OCI-LY3 (cell line): ENCODE data around the gene AGT.
"Not testable (repeated sequence)": the region's sequence is repeated elsewhere in the genome, so short reads cannot be mapped to it uniquely, and the experiment has no call there.

Experiments
- H2AFZ ChIP-seq: fragments of 200-600, 300-600 bp; shearing (Covaris generic); 2 replicates; pipeline ENCODE4 v1.6.0; 2014; ENCODE audit warnings: antibody characterized with exemption, low read depth, low read length
- H3K27ac ChIP-seq: fragments of 200-600, 300-600 bp; sonication (generic); 2 replicates; pipeline ENCODE4 v1.5.1; 2014; ENCODE audit warnings: mild to moderate bottlenecking, low read length, moderate library complexity, mixed read lengths
- H3K27me3 ChIP-seq: fragments of 200-600, 300-600 bp; sonication (generic); 2 replicates; pipeline ENCODE4 v1.6.1; 2014; ENCODE audit warnings: low read depth, low read length, mixed read lengths
- H3K36me3 ChIP-seq: fragments of 200-600, 300-600 bp; sonication (generic); replicated peaks from 2 replicates; pipeline ENCODE3; 2014; ENCODE audit warnings: low read depth, low read length, mixed read lengths
- H3K4me1 ChIP-seq: fragments of 300-600, 200-600 bp; sonication (generic); 2 replicates; pipeline ENCODE4 v1.6.1; 2014; ENCODE audit warnings: low read length, mixed read lengths
- H3K4me2 ChIP-seq: fragments of 200-600, 300-600 bp; sonication (generic); 2 replicates; pipeline ENCODE4 v1.6.1; 2014; ENCODE audit warnings: low read length, mixed read lengths
- H3K4me3 ChIP-seq: fragments of 300-600, 200-600 bp; sonication (generic); 2 replicates; pipeline ENCODE4 v1.5.1; 2014; ENCODE audit warnings: antibody characterized with exemption, mild to moderate bottlenecking, low read length, moderate library complexity
- H3K79me2 ChIP-seq: fragments of 300-600, 200-600 bp; shearing (Covaris generic); 2 replicates; pipeline ENCODE4 v1.6.1; 2014; ENCODE audit warnings: mild to moderate bottlenecking, low read length, mixed read lengths
- H3K9ac ChIP-seq: fragments of 300-600, 200-600 bp; shearing (Covaris generic); 2 replicates; pipeline ENCODE4 v1.6.0; 2014; ENCODE audit warnings: mild to moderate bottlenecking, low read length, moderate library complexity
- H3K9me3 ChIP-seq: fragments of 200-600, 300-600 bp; shearing (Covaris generic); 2 replicates; pipeline ENCODE4 v1.6.1; 2014; ENCODE audit warnings: low read length, mixed read lengths; ENCODE audit not compliant: insufficient read depth
- H4K20me1 ChIP-seq: fragments of 200-600, 300-600 bp; sonication (generic); 2 replicates; pipeline ENCODE4 v1.6.1; 2016; ENCODE audit warnings: low read length, mixed read lengths; ENCODE audit not compliant: insufficient read depth
- CTCF ChIP-seq: fragments of 200-600, 300-600 bp; sonication (generic); IDR thresholded peaks from 2 replicates; pipeline ENCODE4 v1.5.1; 2014; ENCODE audit warnings: antibody characterized with exemption, low read length, low read depth
- EZH2phosphoT487 ChIP-seq: fragments of 200-600 bp; shearing (Covaris generic); IDR thresholded peaks from 2 replicates; pipeline ENCODE4 v1.6.1; 2018; ENCODE audit warnings: antibody characterized with exemption, mixed run types, low read depth

AGT gene

GRCh38 chr1:230699716-230700115 is 14.2 kb downstream of the AGT start:
- Histone ChIP-seq H3K9ac (no peak overlapping the region), H3K27ac (no peak overlapping the region), H3K36me3 (peaks cover 2% of the 10 kb centered on the region), H3K4me2 (no peak overlapping the region), H3K9me3 (no peaks in the 10 kb centered on the region), H3K27me3 (no peaks in the 10 kb centered on the region), H3K4me3 (no peak overlapping the region), H3K4me1 (no peaks in the 10 kb centered on the region), H3K79me2 (no peaks in the 10 kb centered on the region), H2AFZ (no peak overlapping the region), H4K20me1 (no peaks in the 10 kb centered on the region)
- TF ChIP-seq EZH2phosphoT487 = no peak
- no peak for TF ChIP-seq CTCF

- H3K4me2 ChIP-seq, H4K20me1 ChIP-seq, H3K4me3 ChIP-seq, H3K4me1 ChIP-seq, H3K79me2 ChIP-seq, H3K36me3 ChIP-seq, H3K9me3 ChIP-seq, H2AFZ ChIP-seq, H3K27me3 ChIP-seq, H3K9ac ChIP-seq, H3K27ac ChIP-seq: not testable (repeated sequence)
Measured at GRCh38 chr1:230698964-230699363, 15.0 kb downstream of the AGT start.

- Histone ChIP-seq H3K9ac (no peak overlapping the region), H3K4me2 (no peak overlapping the region), H4K20me1 (no peaks in the 10 kb centered on the region), H3K27me3 (no peaks in the 10 kb centered on the region), H3K4me3 (no peak overlapping the region), H3K36me3 (peaks cover 12% of the 10 kb centered on the region), H3K4me1 (no peaks in the 10 kb centered on the region), H3K9me3 (no peaks in the 10 kb centered on the region), H2AFZ (no peak overlapping the region), H3K27ac (no peak overlapping the region), H3K79me2 (no peaks in the 10 kb centered on the region)
- TF ChIP-seq CTCF = no peak
- no peak for TF ChIP-seq EZH2phosphoT487
Measured at GRCh38 chr1:230698130-230698529, 15.8 kb downstream of the AGT start.

- no peak overlapping the region for H2AFZ ChIP-seq
- no peaks in the 10 kb centered on the region for H3K27me3 ChIP-seq
- H3K4me3 ChIP-seq = no peak overlapping the region
- no peaks in the 10 kb centered on the region for H4K20me1 ChIP-seq
- H3K27ac ChIP-seq = no peak overlapping the region
- H3K9ac ChIP-seq = no peak overlapping the region
- H3K36me3 ChIP-seq = peaks cover 22% of the 10 kb centered on the region
- no peaks in the 10 kb centered on the region for H3K4me1 ChIP-seq
- no peaks in the 10 kb centered on the region for H3K9me3 ChIP-seq
- H3K4me2 ChIP-seq = no peak overlapping the region
- no peak for TF ChIP-seq EZH2phosphoT487
- TF ChIP-seq CTCF = no peak
- H3K79me2 ChIP-seq = no peaks in the 10 kb centered on the region
Measured at GRCh38 chr1:230696722-230697437, 17.0 kb downstream of the AGT start.

- no peaks in the 10 kb centered on the region for H3K4me1 ChIP-seq
- no peak overlapping the region for H3K4me2 ChIP-seq
- H4K20me1 ChIP-seq = no peaks in the 10 kb centered on the region
- no peak overlapping the region for H3K9ac ChIP-seq
- no peaks in the 10 kb centered on the region for H3K27me3 ChIP-seq
- no peak overlapping the region for H3K4me3 ChIP-seq
- no peaks in the 10 kb centered on the region for H3K9me3 ChIP-seq
- no peaks in the 10 kb centered on the region for H3K79me2 ChIP-seq
- no peak overlapping the region for H3K27ac ChIP-seq
- no peak for TF ChIP-seq EZH2phosphoT487
- no peak for TF ChIP-seq CTCF
- peaks cover 27% of the 10 kb centered on the region for H3K36me3 ChIP-seq
- no peak overlapping the region for H2AFZ ChIP-seq
Measured at GRCh38 chr1:230696218-230696617, 17.7 kb downstream of the AGT start.
